SK-N-SH (cell line): Measurements from ENCODE around the gene COBL. TPM values are rescaled to one million over a fixed set of nuclear protein-coding genes. Genes with fewer than 3 reads are reported as not detected.

Experiments
- CTCF ChIA-PET: fragments of 300-600, 350-600 bp; formaldehyde crosslinking; extraction: SDS; loops from one replicate; lab custom pipeline; 2021; lab: Yijun Ruan, JAX
- POLR2A ChIA-PET: fragments of 350-600 bp; sonication (Branson Sonifier 250); formaldehyde crosslinking; extraction: SDS; loops from one replicate; lab custom pipeline; 2020; ENCODE audit warnings: antibody characterized with exemption, inconsistent platforms; lab: Yijun Ruan, JAX
- DNase-seq: peaks from one replicate; pipeline ENCODE4 v3.0.0; 2012
- H2AFZ ChIP-seq: fragments of 200-600 bp; sonication (generic); 2 replicates; pipeline ENCODE4 v1.8.1; 2016; ENCODE audit warnings: antibody characterized with exemption, mild to moderate bottlenecking, low read depth
- H3F3A ChIP-seq: fragments of 200-600 bp; sonication (generic); replicated peaks from 2 replicates; pipeline ENCODE3; 2016; ENCODE audit warnings: antibody characterized with exemption, mild to moderate bottlenecking; ENCODE audit not compliant: insufficient read depth
- H3K27ac ChIP-seq, 2 experiments: fragments of 200-500 bp in 1 of 2; fragments of 200-600 bp in 1 of 2; sonication (Bioruptor generic) in 1 of 2; sonication (generic), shearing (Covaris generic) in 1 of 2; 2 replicates each; pipeline versions ENCODE4 v1.5.1 to v1.6.1; 2014 to 2016; ENCODE audit warnings: low read depth in 2 of 2, inconsistent platforms in 1 of 2, low read length in 1 of 2, mild to moderate bottlenecking in 1 of 2, mixed read lengths in 1 of 2
- H3K27me3 ChIP-seq: fragments of 200-600 bp; sonication (generic), shearing (Covaris generic); 2 replicates; pipeline ENCODE4 v1.6.1; 2016; ENCODE audit warnings: mixed run types; ENCODE audit not compliant: insufficient read depth
- H3K36me3 ChIP-seq, 2 experiments: fragments of 200-500 bp in 1 of 2; fragments of 200-600 bp in 1 of 2; sonication (Bioruptor generic) in 1 of 2; sonication (generic) in 1 of 2; replicated peaks in 1 of 2; 2 replicates each; pipeline versions ENCODE3 to v1.5.1; 2014 to 2016; ENCODE audit warnings: low read length in 1 of 2, mild to moderate bottlenecking in 1 of 2; ENCODE audit not compliant: insufficient read depth in 2 of 2, control insufficient read depth in 1 of 2
- H3K4me1 ChIP-seq, 2 experiments: fragments of 200-500 bp in 1 of 2; fragments of 200-600 bp in 1 of 2; sonication (Bioruptor generic) in 1 of 2; sonication (generic), shearing (Covaris generic) in 1 of 2; 2 replicates each; pipeline versions ENCODE4 v1.5.1 to v1.6.1; 2014 to 2016; ENCODE audit warnings: low read depth in 1 of 2, low read length in 1 of 2, mixed run types in 1 of 2; ENCODE audit not compliant: insufficient read depth in 2 of 2, control insufficient read depth in 1 of 2
- H3K4me2 ChIP-seq: fragments of 200-600 bp; sonication (generic), shearing (Covaris generic); 2 replicates; pipeline ENCODE4 v1.6.1; 2017; ENCODE audit warnings: mixed run types
- H3K4me3 ChIP-seq, 2 experiments: fragments of 200-500 bp in 1 of 2; fragments of 200-600 bp in 1 of 2; sonication (Bioruptor generic) in 1 of 2; sonication (generic), shearing (Covaris generic) in 1 of 2; 2 replicates each; pipeline versions ENCODE4 v1.5.1 to v1.8.1; 2014 to 2016; ENCODE audit warnings: low read depth in 2 of 2, inconsistent platforms in 1 of 2, low read length in 1 of 2, mild to moderate bottlenecking in 1 of 2, mixed read lengths in 1 of 2, moderate library complexity in 1 of 2
- H3K79me2 ChIP-seq: fragments of 200-600 bp; sonication (generic); 2 replicates; pipeline ENCODE4 v1.8.1; 2017; ENCODE audit warnings: mild to moderate bottlenecking; ENCODE audit not compliant: insufficient read depth
- H3K9ac ChIP-seq: fragments of 200-600 bp; sonication (generic); 2 replicates; pipeline ENCODE4 v1.6.1; 2017; ENCODE audit warnings: mixed run types
- H3K9me2 ChIP-seq: fragments of 200-600 bp; sonication (generic); 2 replicates; pipeline ENCODE4 v1.6.1; 2017; ENCODE audit warnings: mixed run types
- H3K9me3 ChIP-seq: fragments of 200-600 bp; sonication (generic); 2 replicates; pipeline ENCODE4 v1.6.1; 2017; ENCODE audit warnings: mixed run types, mild to moderate bottlenecking, moderate library complexity
- H4K20me1 ChIP-seq: fragments of 200-600 bp; sonication (generic); 2 replicates; pipeline ENCODE4 v1.6.1; 2017; ENCODE audit warnings: mild to moderate bottlenecking, mixed run types; ENCODE audit not compliant: insufficient read depth
- CHD2 ChIP-seq: fragments of 150-350 bp; IDR thresholded peaks from 2 replicates; pipeline ENCODE4 v1.6.1; 2018; ENCODE audit warnings: low read length; ENCODE audit not compliant: partially characterized antibody
- ELF1 ChIP-seq: IDR thresholded peaks from 2 replicates; pipeline ENCODE4 v1.4.0; 2012
- EP300 ChIP-seq, 2 experiments: IDR thresholded peaks; 2 replicates each; pipeline versions ENCODE4 v1.4.0 to v1.6.1; 2012; ENCODE audit warnings: borderline replicate concordance in 1 of 2, low read depth in 1 of 2, low read length in 1 of 2
- EZH2phosphoT487 ChIP-seq: fragments of 200-600 bp; sonication (generic); IDR thresholded peaks from 2 replicates; pipeline ENCODE4 v1.6.1; 2017; ENCODE audit warnings: low read depth, mixed run types, mild to moderate bottlenecking, antibody characterized with exemption, moderate library complexity, borderline replicate concordance
- FOSL2 ChIP-seq: IDR thresholded peaks from 2 replicates; pipeline ENCODE4 v1.4.0; 2012; ENCODE audit warnings: low read depth, mild to moderate bottlenecking, moderate library complexity, borderline replicate concordance
- FOXJ3 ChIP-seq: sonication (generic); formaldehyde crosslinking; IDR thresholded peaks from 2 replicates; pipeline ENCODE4 v1.5.1; 2020; ENCODE audit warnings: mild to moderate bottlenecking, missing genetic modification reagents
- FOXM1 ChIP-seq: IDR thresholded peaks from 2 replicates; pipeline ENCODE4 v1.4.0; 2012; ENCODE audit warnings: low read depth, mild to moderate bottlenecking
- GABPA ChIP-seq: IDR thresholded peaks from 2 replicates; pipeline ENCODE4 v1.4.0; 2012; ENCODE audit warnings: low read depth, mild to moderate bottlenecking
- JUND ChIP-seq: IDR thresholded peaks from 2 replicates; pipeline ENCODE4 v1.4.0; 2012
- MEF2A ChIP-seq: IDR thresholded peaks from 2 replicates; pipeline ENCODE4 v1.4.0; 2012; ENCODE audit warnings: low read depth, borderline replicate concordance
- NRF1 ChIP-seq: IDR thresholded peaks from 2 replicates; pipeline ENCODE4 v1.6.1; 2012; ENCODE audit warnings: low read depth, mild to moderate bottlenecking, low read length
- PBX3 ChIP-seq: IDR thresholded peaks from 2 replicates; pipeline ENCODE4; 2012
- POLR2AphosphoS5 ChIP-seq: IDR thresholded peaks from 2 replicates; pipeline ENCODE4 v1.6.1; 2012; ENCODE audit warnings: low read depth, low read length
- SIN3A ChIP-seq: IDR thresholded peaks from 2 replicates; pipeline ENCODE4 v1.6.1; 2012; ENCODE audit warnings: low read depth, mild to moderate bottlenecking, low read length, moderate library complexity, borderline replicate concordance
- TCF12 ChIP-seq: IDR thresholded peaks from 2 replicates; pipeline ENCODE4 v1.4.0; 2012
- TEAD4 ChIP-seq: IDR thresholded peaks from 2 replicates; pipeline ENCODE4 v1.4.0; 2012; ENCODE audit warnings: mild to moderate bottlenecking, borderline replicate concordance; ENCODE audit not compliant: insufficient read depth
- USF1 ChIP-seq: IDR thresholded peaks from 2 replicates; pipeline ENCODE4 v1.4.0; 2012; ENCODE audit warnings: low read depth, borderline replicate concordance
- USF2 ChIP-seq: fragments of 150-350 bp; IDR thresholded peaks from 2 replicates; pipeline ENCODE4 v1.6.1; 2017; ENCODE audit warnings: antibody characterized with exemption, low read length, low read depth, borderline replicate concordance
- ZBTB33 ChIP-seq: IDR thresholded peaks from 2 replicates; pipeline ENCODE4 v1.4.0; 2012; ENCODE audit warnings: low read depth, borderline replicate concordance
- WGBS: methylation state at CpG from one replicate; pipeline ENCODE4 v1.1.6; 2017; ENCODE audit warnings: low lambda C conversion rate; 5-methylcytosine and 5-hydroxymethylcytosine counted together
- polyA plus RNA-seq, 3 experiments: library from polyadenylated mRNA; depleted of rRNA; stranded (reverse); fragments of >200 nt; gene quantifications; 2 replicates each; pipeline ENCODE4 v1.2.3, GENCODE V29; 2012

COBL gene
- polyA plus RNA-seq, 1 of the 3 experiments (the other 2 are of a cell fraction): under 0.01 TPM

GRCh38 chr7:51140199-51141164 lies 176.1 kb downstream of the COBL start:
- no peak for DNase-seq
- Histone ChIP-seq H3K79me2 (no peaks in the 10 kb centered on the region), H3K9me2 (no peaks in the 10 kb centered on the region), H4K20me1 (no peaks in the 10 kb centered on the region), H3K4me2 (no peak overlapping the region), H3K9ac (no peak overlapping the region), H3K36me3 (no peaks in the 10 kb centered on the region), H3K27ac (no peak overlapping the region), H2AFZ (no peak overlapping the region), H3K4me1 (no peaks in the 10 kb centered on the region), H3K4me3 (no peak overlapping the region), H3K9me3 (no peaks in the 10 kb centered on the region), H3K27me3 (peaks cover 35% of the 10 kb centered on the region), H3F3A (no peaks in the 10 kb centered on the region)
- TF ChIP-seq FOSL2 (no peak), ELF1 (no peak), SIN3A (no peak), TEAD4 (no peak), TCF12 (no peak), NRF1 (no peak), EZH2phosphoT487 (no peak), MEF2A (no peak), PBX3 (no peak), EP300 (IDR thresholded peaks at IDR 0.05; ENCODE audit: borderline replicate concordance in 1 of 2, low read depth in 1 of 2, low read length in 1 of 2) (no peak), JUND (no peak), FOXM1 (no peak)
- CTCF ChIA-PET: interaction anchor here (0.6 to 16.4 kb wide), 9 partner anchors 13 to 585 kb away, joined by 3 to 208 read pairs (median 3); no protein-coding TSS in a partner anchor
- 32% methylated on average over 15 of the region's 15 CpGs for WGBS
- POLR2A ChIA-PET: no interaction called here

GRCh38 chr7:51139796-51140195 lies 176.8 kb downstream of the COBL start:
- no peaks in the 10 kb centered on the region for H3K36me3 ChIP-seq
- WGBS: 6% methylated on average over 1 of the region's 1 CpG
- DNase-seq: no peak
- peaks cover 38% of the 10 kb centered on the region for H3K27me3 ChIP-seq
- H3K4me3 ChIP-seq: no peak overlapping the region
- H4K20me1 ChIP-seq: no peaks in the 10 kb centered on the region
- ChIA-PET CTCF (interaction anchor here (0.5 to 16.4 kb wide), 7 partner anchors 13 to 227 kb away, joined by 3 to 208 read pairs (median 4); no protein-coding TSS in a partner anchor), POLR2A (no interaction called here)
- H3K9me3 ChIP-seq: no peaks in the 10 kb centered on the region
- no peaks in the 10 kb centered on the region for H3K9me2 ChIP-seq
- H3K79me2 ChIP-seq: no peaks in the 10 kb centered on the region
- no peak overlapping the region for H2AFZ ChIP-seq
- H3K27ac ChIP-seq: no peak overlapping the region
- no peaks in the 10 kb centered on the region for H3F3A ChIP-seq
- no peak overlapping the region for H3K9ac ChIP-seq
- no peak overlapping the region for H3K4me2 ChIP-seq
- H3K4me1 ChIP-seq: no peaks in the 10 kb centered on the region
- TF ChIP-seq EP300 (IDR thresholded peaks at IDR 0.05; ENCODE audit: borderline replicate concordance in 1 of 2, low read depth in 1 of 2, low read length in 1 of 2): no peak
- TF ChIP-seq PBX3: no peak
- TF ChIP-seq ZBTB33: no peak
- no peak for TF ChIP-seq USF1
- no peak for TF ChIP-seq CHD2
- TF ChIP-seq FOXJ3 (CRISPR knock-in tag): no peak
- no peak for TF ChIP-seq GABPA
- no peak for TF ChIP-seq TCF12
- TF ChIP-seq POLR2AphosphoS5: no peak
- no peak for TF ChIP-seq EZH2phosphoT487
- no peak for TF ChIP-seq ELF1
- no peak for TF ChIP-seq USF2
- TF ChIP-seq FOSL2: no peak
- TF ChIP-seq FOXM1: no peak
